IPS-NIHi7 (cell line): ENCODE data around the gene TUBD1.
A peak's percentile ranks its signal among the peaks of the same experiment; 100 is the strongest.
"Not testable (repeated sequence)": the region's sequence is repeated elsewhere in the genome, so short reads cannot be mapped to it uniquely, and the experiment has no call there.

Source experiments
- DNase-seq: peaks from one replicate; pipeline ENCODE4 v3.0.0; 2012; ENCODE audit warnings: mixed read lengths; ENCODE audit errors: extremely low spot score

TUBD1 gene

GRCh38 chr17:59844884-59845594 is 47.7 kb downstream of the TUBD1 start:
- no peak for DNase-seq

- no peak for DNase-seq
Measured at GRCh38 chr17:59842901-59843652, 49.7 kb downstream of the TUBD1 start.

- DNase-seq, result not testable (repeated sequence)
Measured at GRCh38 chr17:59841882-59842263, 50.9 kb downstream of the TUBD1 start.

GRCh38 chr17:59841091-59841881 is 51.5 kb downstream of the TUBD1 start:
- not testable (repeated sequence) for DNase-seq

DNA sequence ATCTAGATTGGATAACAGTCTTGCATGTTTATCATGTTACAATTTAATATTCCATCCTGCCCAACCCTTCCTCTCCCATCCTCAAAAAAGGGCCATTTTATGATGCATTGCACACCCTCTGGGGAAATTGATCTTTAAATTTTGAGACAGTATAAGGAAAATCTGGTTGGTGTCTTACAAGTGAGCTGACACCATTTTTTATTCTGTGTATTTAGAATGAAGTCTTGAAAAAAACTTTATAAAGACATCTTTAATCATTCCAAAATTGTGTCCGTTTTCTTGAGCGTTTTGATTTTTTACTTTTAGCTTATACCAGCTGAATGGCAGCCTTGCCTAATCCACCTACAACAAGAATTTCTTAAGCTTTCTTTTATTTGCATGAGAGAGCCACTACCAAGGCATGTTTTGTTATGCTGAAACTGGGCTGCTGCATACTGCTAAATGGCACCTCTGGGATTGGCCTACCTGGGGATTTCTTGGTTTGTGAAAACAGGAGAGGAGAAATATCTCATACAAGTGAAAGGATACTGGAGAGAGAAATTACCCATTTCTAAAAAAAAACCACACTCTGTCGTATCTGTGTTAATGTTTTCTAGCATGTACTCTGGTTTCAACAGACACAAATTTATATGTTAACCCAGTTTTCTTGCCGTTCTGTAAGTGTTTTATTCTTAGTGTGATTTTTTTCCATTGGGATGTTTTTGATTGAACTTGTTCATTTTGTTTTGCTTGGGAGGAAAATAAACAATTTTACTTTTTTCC is 52.2 kb downstream of the TUBD1 start:
- DNase-seq, result no peak

DNA sequence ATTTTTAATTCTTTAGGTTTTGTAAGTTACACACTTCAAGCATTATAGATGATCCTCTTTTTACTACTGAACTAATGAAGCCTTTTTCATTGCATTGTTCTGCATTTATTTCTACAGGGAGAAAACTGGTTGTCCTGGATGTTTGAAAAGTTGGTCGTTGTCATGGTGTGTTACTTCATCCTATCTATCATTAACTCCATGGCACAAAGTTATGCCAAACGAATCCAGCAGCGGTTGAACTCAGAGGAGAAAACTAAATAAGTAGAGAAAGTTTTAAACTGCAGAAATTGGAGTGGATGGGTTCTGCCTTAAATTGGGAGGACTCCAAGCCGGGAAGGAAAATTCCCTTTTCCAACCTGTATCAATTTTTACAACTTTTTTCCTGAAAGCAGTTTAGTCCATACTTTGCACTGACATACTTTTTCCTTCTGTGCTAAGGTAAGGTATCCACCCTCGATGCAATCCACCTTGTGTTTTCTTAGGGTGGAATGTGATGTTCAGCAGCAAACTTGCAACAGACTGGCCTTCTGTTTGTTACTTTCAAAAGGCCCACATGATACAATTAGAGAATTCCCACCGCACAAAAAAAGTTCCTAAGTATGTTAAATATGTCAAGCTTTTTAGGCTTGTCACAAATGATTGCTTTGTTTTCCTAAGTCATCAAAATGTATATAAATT is 53.0 kb downstream of the TUBD1 start:
- no peak for DNase-seq

DNA sequence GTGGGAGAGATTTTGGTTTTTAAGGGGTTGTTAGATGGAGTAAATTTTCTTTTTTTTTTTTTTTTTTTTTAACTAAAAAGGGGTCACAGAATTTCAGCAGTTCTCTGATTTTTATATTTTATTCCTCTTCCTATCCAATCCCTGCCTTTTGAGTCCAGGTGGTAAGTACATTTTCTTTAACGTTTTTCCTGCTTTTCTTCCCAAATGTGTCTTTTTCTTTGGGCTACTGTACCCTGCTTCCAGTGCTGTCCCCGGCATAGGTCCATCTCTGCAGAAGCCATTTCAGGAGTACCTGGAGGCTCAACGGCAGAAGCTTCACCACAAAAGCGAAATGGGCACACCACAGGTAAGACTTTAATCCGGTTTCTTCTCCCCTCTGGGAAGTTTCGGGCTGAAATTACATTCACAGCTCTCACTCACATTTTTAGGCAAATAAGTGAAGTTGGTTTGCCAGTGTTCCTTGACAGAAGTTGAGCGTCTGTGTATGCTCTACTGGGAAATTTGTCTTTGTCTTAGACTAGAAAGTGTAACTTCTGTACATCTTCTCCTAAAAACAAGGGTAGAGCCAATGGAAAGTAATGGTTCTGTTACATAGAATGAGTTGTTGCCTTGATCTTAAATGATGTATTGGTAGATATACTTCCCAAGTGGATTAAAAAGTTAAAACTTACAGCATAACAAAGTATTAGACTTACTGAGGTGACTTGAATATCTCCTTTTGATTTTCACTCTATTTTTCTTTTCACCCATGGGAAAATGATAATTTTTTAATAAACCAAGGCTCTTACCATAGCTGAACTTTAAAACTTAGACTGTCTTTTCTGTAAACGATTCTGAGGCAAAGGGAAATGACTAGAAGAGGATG is 54.5 kb downstream of the TUBD1 start:
- DNase-seq, result no peak

DNA sequence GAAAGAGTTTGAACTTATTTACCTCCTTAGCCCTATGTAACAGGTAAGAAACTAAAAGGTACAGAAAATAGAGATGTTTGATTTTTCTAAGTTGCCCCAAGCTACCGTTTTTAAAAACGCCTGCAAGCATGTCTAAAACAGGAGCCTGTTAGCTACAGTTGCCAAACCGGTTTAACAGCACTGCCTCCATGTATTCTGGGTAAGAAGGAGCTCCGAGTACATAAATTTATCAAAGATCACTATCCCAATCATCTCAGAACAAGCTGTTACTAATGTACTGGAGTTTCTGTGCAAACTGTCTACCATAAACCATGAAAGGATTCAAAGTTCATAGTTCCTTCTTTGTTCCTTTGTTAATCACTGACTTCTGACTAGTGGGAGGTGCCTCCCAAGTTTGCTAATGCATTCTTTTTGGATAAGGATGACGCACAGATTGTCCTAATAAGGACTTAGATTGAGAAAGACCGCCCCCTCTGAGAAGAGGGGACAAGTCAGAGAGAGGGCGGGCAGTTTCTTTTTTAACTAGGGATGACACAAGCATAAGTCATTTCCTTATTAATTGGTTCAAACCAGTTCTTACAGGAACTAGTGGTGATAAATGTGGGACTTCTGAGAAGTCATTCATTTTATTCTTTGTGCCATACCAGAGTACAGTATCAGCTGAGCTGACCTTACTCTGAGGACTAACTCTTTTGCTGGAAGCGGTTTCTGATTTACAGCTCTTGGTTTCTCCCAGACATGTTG is 55.3 kb downstream of the TUBD1 start:
- peak; percentile 71 for DNase-seq

DNA sequence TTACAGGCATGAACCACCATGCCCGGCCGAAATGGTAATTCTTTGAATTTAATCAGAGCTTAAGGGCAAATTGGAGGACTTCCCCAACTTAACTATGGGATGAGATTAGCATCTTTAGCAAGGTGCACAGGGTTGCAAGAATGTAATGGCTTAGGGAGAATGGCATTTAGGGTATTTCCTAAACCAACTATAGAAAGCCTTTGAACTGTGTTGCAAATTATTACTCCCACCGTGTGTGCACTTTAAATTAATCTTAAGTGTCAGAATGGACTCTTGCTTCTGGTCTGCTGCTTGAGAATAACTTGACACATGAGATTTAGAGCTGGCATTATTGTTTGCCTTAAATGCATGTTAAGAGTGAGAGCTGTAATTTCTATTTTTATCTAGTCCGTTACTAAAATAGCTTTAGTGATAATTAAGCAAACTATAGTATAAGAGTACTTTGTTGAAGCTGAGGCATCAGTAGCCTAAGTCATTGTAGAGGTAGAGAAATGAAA is 59.8 kb downstream of the TUBD1 start:
- DNase-seq, result no peak

DNA sequence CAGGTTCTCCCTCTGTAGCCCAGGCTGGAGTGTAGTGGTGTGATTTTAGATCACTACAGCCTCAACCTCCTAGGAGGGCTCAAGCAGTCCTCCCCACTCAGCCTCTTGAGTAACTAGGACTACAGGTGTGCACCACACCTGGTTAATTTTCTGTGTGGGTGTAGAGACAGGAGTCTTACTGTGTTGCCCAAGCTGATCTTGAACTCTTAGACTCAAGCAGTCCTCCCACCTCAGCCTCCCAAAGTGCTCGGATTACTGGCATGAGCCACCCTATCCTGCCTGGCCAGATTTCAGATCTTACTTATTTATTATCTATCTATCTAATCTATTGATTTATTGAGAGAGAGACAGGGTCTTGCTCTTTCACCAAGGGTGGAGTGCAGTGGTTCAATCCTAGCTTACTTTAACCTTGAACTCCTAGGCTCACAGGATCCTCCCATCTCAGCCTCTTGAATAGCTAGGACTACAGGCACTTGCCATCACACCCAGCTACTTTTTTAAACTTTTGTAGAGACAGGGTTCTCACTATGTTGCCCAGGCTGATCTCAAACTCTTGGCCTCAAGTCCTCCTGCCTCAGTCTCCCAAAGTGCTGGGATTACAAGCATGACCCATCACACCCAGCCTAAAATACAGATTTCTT is 61.8 kb downstream of the TUBD1 start:
- DNase-seq, result no peak

- no peak for DNase-seq
Measured at GRCh38 chr17:59830007-59830630, 62.6 kb downstream of the TUBD1 start.

DNA sequence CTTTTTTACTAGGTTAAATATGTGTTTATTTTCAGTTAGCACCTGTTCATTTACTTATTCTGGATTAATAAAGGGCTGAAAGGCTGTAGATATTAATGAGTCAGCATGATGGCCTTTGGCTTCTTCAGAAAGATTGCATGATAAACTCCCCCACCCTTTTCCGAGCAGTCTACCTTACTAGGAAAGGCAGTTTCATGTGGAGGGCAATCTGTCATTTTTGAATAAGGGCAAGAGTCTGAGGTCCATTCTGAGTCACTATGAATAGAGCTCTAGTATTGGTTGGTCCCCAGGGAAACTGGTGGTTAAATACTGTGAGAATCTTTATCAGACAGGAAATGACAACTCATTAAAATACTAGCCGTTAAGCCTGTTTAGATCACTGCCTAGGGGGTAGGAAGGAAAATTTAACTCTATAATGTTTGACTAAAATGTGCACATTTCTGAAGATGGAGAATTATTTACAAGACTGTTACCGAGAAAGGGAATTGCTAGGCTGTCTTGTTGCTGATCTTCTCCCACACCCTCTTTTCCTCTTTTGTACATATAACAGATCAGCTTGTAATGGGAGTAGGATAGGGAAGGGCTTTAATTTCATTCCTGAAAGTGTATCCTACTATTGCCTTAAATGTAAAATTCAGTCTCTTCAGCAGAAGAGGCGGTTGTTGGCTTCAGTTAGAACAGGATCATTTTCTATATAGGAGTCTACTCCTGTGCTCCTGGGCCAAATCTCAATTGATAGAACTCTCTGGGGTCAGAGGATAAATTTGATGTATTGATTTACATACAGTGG is 63.3 kb downstream of the TUBD1 start:
- DNase-seq, result no peak

DNA sequence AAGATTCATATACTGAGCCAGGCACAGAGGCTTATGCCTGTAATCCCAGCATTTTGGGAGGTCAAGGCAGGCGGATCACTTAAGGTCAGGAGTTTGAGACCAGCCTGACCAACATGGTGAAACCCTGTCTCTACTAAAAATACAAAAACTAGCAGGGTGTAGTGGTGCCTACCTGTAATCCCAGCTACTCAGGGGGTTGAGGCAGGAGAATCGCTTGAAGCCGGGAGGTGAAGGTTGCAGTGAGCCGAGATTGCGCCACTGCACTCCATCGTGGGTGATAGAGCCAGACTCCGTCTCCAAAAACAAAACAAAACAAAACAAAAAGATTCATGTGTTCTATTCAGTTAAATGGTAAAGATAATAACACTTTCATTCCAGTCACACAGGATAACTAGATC is 63.9 kb downstream of the TUBD1 start:
- DNase-seq, result not testable (repeated sequence)

- no peak for DNase-seq
Measured at GRCh38 chr17:59828478-59828760, 64.3 kb downstream of the TUBD1 start.

- DNase-seq, result no peak
Measured at GRCh38 chr17:59827721-59828477, 64.8 kb downstream of the TUBD1 start.

DNA sequence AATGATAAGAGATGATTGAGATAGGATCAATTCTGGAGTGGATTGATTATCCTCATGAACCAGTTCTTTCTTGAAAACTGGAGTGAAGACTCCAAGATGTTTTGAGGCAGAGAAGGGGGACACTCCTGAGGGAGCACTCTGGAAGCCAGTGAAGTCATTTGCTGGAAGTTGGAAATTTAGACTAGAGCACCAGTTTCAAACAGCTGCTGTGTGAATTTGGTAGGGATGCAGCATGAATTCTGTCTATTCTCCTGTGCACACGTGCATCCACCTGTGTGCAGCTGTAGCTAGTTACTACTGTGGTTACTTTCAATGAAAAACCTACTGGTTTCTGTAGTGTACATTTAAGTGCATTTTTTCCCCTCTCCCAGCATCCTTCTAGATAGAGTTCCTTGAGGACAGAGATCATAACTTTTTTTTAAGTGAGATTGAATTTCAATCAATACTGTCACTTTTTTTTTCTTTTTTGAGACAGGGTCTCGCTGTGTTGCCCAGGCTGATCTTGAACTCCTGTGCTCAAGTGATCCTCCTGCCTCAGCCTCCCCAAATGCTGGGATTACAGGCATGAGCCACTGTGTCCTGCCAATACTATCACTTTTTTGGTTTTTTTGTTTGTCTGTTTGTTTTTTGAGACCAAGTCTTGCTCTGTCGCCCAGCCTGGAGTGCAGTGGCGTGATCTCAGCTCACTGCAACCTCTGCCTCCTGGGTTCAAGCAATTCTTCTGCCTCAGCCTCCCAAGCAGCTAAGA is 65.9 kb downstream of the TUBD1 start:
- no peak for DNase-seq
